Glutamatergic neuron (in vitro differentiated cells): ENCODE results near the gene DUSP16. TPM values are rescaled to one million over a fixed set of nuclear protein-coding genes. Genes with fewer than 3 reads are reported as not detected.

Experiments used
- DNase-seq: peaks from one replicate; pipeline ENCODE4 v3.0.0; 2022
- H3K27ac Mint-ChIP-seq: one replicate; pipeline ENCODE4 v1.8.0; 2020; ENCODE audit warnings: mild to moderate bottlenecking, mixed read lengths, inconsistent platforms; ENCODE audit not compliant: unreplicated experiment
- H3K27me3 Mint-ChIP-seq: one replicate; pipeline ENCODE4 v1.8.0; 2020; ENCODE audit warnings: mild to moderate bottlenecking, moderate library complexity, mixed read lengths, inconsistent platforms; ENCODE audit not compliant: unreplicated experiment
- H3K36me3 Mint-ChIP-seq: one replicate; pipeline ENCODE4 v1.8.0; 2020; ENCODE audit warnings: mild to moderate bottlenecking, mixed read lengths, inconsistent platforms; ENCODE audit not compliant: unreplicated experiment
- H3K4me1 Mint-ChIP-seq: one replicate; pipeline ENCODE4 v1.8.0; 2020; ENCODE audit warnings: mild to moderate bottlenecking, low read depth, mixed read lengths, inconsistent platforms; ENCODE audit not compliant: unreplicated experiment
- H3K4me3 Mint-ChIP-seq: one replicate; pipeline ENCODE4 v1.8.0; 2020; ENCODE audit warnings: mild to moderate bottlenecking, mixed read lengths, inconsistent platforms; ENCODE audit not compliant: unreplicated experiment
- H3K9me3 Mint-ChIP-seq: one replicate; pipeline ENCODE4 v1.8.0; 2020; ENCODE audit warnings: mild to moderate bottlenecking, moderate library complexity, mixed read lengths, inconsistent platforms; ENCODE audit not compliant: unreplicated experiment
- total RNA-seq: library from RNA; stranded (reverse); fragmentation: NEBNext Ultra II Directional; extraction: Animal tissue kit (Norgen Biotek cat#: 25700); gene quantifications from one replicate; pipeline ENCODE4 v1.2.1, GENCODE V29; 2021; ENCODE audit not compliant: unreplicated experiment
- TF ChIP-seq, protein P1 (sequence below): fragments of 200-600 bp; sonication (generic); IDR thresholded peaks from one replicate; pipeline ENCODE4 v1.5.0; 2021; ENCODE audit not compliant: partially characterized antibody, unreplicated experiment

The DUSP16 gene
- total RNA-seq, 1 donor from 2014 or later = 39.0 TPM

DNA sequence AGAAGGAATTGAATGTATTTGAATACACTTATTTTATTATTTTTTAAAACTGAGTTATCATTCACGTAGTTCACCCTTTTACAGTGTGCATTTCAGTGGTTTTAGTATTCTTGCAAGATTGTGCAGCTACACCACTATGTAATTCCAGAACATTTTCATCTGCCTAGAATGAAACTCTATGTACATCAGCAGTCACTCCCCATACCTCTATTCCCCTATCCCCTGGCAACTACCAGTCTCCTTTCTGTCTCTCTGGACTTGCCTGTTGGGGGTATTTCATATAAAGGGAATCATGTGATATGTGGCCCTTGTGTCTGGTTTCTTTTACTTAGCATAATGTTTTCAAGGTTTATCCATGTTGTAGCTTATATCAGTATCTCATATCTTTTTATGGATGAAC is 109.0 kb downstream of the DUSP16 start:
- TF ChIP-seq, protein P1, sequence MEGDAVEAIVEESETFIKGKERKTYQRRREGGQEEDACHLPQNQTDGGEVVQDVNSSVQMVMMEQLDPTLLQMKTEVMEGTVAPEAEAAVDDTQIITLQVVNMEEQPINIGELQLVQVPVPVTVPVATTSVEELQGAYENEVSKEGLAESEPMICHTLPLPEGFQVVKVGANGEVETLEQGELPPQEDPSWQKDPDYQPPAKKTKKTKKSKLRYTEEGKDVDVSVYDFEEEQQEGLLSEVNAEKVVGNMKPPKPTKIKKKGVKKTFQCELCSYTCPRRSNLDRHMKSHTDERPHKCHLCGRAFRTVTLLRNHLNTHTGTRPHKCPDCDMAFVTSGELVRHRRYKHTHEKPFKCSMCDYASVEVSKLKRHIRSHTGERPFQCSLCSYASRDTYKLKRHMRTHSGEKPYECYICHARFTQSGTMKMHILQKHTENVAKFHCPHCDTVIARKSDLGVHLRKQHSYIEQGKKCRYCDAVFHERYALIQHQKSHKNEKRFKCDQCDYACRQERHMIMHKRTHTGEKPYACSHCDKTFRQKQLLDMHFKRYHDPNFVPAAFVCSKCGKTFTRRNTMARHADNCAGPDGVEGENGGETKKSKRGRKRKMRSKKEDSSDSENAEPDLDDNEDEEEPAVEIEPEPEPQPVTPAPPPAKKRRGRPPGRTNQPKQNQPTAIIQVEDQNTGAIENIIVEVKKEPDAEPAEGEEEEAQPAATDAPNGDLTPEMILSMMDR = no peak
- H3K36me3 Mint-ChIP-seq = no peaks in the 10 kb centered on the region
- H3K27ac Mint-ChIP-seq = no peak overlapping the region
- peaks cover 2% of the 10 kb centered on the region for H3K27me3 Mint-ChIP-seq
- H3K4me1 Mint-ChIP-seq = no peaks in the 10 kb centered on the region
- no peak for DNase-seq
- no peak overlapping the region for H3K4me3 Mint-ChIP-seq
- no peaks in the 10 kb centered on the region for H3K9me3 Mint-ChIP-seq

DNA sequence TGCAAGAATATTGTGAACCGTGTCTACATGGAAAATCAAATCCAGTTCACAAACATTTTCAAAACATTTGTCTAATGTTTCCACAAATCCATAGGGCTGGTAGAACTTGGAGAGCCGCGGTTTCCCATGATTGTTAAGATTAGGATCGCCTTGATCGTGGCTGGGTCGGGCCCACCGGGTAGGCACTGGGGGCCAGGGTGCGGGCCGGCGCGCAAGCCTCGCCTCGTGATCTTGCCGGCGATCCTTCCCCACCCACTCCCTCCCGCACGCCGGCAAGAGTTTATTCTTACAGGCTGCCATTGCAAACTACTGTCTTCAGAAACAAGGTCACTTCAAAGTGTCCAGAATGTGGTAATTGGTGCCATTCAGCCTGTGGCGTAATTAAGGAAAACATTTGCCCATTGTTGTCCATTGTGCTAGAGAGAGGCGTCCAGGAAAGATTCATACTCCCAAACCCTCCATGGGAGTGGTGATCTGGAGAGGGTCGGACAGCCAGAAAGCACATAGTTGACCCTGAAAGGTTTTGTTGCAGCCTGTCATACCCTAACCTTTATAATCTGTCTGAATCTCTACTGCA is 110.2 kb downstream of the DUSP16 start:
- no peaks in the 10 kb centered on the region for H3K36me3 Mint-ChIP-seq
- TF ChIP-seq, protein P1 = no peak
- H3K27me3 Mint-ChIP-seq = peaks cover 2% of the 10 kb centered on the region
- no peak for DNase-seq
- no peak overlapping the region for H3K27ac Mint-ChIP-seq
- H3K4me3 Mint-ChIP-seq = no peak overlapping the region
- H3K4me1 Mint-ChIP-seq = no peaks in the 10 kb centered on the region
- H3K9me3 Mint-ChIP-seq = no peaks in the 10 kb centered on the region

DNA sequence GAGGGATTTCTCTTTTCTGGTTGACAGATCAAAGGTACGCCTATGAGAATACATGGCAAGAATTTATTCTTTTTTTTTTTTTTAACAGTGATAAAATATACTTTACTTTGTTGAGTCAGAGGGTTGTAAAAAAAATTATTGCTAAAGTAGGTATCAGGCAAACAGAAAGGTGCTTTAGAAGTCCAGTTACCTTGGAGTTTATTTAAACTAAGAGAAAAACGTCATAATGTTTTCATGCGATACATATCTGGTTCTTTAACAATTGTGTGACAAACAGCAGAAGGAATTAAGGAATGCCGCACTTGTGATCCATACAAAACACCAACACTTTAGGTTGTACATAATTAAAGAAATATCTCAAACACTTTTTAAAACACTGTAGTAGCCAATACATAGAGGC is 111.6 kb downstream of the DUSP16 start:
- H3K36me3 Mint-ChIP-seq = no peaks in the 10 kb centered on the region
- no peaks in the 10 kb centered on the region for H3K9me3 Mint-ChIP-seq
- H3K27me3 Mint-ChIP-seq = peaks cover 2% of the 10 kb centered on the region
- no peak overlapping the region for H3K27ac Mint-ChIP-seq
- H3K4me3 Mint-ChIP-seq = no peak overlapping the region
- H3K4me1 Mint-ChIP-seq = peaks cover 3% of the 10 kb centered on the region
- TF ChIP-seq, protein P1 = no peak
- DNase-seq = no peak

DNA sequence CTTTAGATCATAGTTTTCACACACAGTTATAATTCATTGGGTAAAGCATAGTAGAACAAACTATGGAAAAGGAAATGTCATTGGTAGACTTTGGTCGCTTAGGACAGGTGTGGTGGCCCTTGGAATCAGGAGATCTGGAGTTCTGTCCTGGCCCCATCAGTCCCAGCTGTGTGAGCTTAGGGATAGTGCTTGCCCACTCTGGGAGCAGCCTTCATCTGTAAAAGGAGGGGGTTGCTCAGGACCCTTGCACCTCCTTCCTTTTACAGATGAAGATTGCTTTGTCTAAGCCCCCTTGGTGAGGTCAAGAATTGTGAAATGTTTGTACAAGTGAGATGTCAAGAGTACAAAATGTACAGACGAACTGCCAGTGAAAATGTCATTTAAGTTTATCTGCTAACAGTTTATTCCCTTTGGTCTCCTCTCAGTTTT is 112.6 kb downstream of the DUSP16 start:
- Mint-ChIP-seq H3K27me3 (peaks cover 2% of the 10 kb centered on the region), H3K4me1 (peaks cover 3% of the 10 kb centered on the region), H3K4me3 (no peak overlapping the region), H3K36me3 (no peaks in the 10 kb centered on the region), H3K9me3 (no peaks in the 10 kb centered on the region), H3K27ac (no peak overlapping the region)
- DNase-seq = no peak
- TF ChIP-seq, protein P1 = no peak

DNA sequence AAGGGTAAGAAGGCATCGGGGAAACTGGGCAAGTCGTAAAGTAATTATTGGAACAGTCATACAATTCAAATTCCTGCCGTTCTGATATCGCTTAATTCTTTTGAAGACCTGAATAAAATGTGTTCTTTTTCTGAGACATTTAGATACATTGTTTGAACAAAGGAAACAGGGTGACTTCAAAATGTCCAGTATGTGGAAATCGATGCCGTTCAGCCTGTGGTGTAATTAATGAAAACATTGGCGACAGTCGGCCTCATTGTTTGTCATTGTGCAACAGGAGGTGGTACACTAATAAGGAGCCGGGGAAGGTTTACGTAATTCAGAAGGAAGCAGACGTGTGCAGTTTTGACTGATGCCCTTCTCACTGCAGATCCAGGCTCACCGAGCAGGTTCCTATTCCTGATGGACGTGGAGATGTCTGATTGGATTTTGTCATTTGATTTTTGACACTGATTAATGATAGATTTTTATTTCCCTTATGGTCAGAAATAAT is 113.1 kb downstream of the DUSP16 start:
- H3K4me3 Mint-ChIP-seq = no peak overlapping the region
- DNase-seq = no peak
- H3K27ac Mint-ChIP-seq = no peak overlapping the region

More for the DNA sequence above, 113.1 kb downstream of the DUSP16 start:
- TF ChIP-seq, protein P1 = no peak
- Mint-ChIP-seq H3K27me3 (peaks cover 2% of the 10 kb centered on the region), H3K9me3 (no peaks in the 10 kb centered on the region), H3K4me1 (peaks cover 3% of the 10 kb centered on the region), H3K36me3 (no peaks in the 10 kb centered on the region)
